Measurements from ENCODE around the gene MYL12A. TPM values are rescaled to one million over a fixed set of nuclear protein-coding genes. Genes with fewer than 3 reads are reported as not detected.

MYL12A gene
- total and polyA plus RNA-seq, 2 of the 8 experiments (the other 6 are each of a cell fraction or from before 2014, with no cell fraction given): 188 to 247 TPM

GRCh38 chr18:3293196-3293951, 45.8 kb downstream of the MYL12A start (continued):
- TF ChIP-seq CHD7 (IDR thresholded peaks at IDR 0.05; ENCODE audit: insufficient replicate concordance, low read length) (no peak), USF2 (IDR thresholded peaks at IDR 0.05; ENCODE audit: low read length) (no peak), JUN (IDR thresholded peaks at IDR 0.05; ENCODE audit: low read depth, low read length) (no peak), SP4 (IDR thresholded peaks at IDR 0.05; ENCODE audit: low read length) (no peak), BCL11A (IDR thresholded peaks at IDR 0.05; ENCODE audit: low read depth in 2 of 2, low read length in 2 of 2) (no peak), JUND (IDR thresholded peaks at IDR 0.05; ENCODE audit: low read length) (no peak)
